Activated T-cell treated with anti-CD3 and anti-CD28 coated beads for 4 hours (primary cell): ENCODE measurements around the gene KRT33B.

Experiments used
- DNase-seq: peaks from one replicate; pipeline ENCODE4 v3.0.0-alpha.2; 2020

Gene KRT33B

GRCh38 chr17:41322903-41323895 lies 46.4 kb downstream of the KRT33B start:
- DNase-seq: no peak

DNA sequence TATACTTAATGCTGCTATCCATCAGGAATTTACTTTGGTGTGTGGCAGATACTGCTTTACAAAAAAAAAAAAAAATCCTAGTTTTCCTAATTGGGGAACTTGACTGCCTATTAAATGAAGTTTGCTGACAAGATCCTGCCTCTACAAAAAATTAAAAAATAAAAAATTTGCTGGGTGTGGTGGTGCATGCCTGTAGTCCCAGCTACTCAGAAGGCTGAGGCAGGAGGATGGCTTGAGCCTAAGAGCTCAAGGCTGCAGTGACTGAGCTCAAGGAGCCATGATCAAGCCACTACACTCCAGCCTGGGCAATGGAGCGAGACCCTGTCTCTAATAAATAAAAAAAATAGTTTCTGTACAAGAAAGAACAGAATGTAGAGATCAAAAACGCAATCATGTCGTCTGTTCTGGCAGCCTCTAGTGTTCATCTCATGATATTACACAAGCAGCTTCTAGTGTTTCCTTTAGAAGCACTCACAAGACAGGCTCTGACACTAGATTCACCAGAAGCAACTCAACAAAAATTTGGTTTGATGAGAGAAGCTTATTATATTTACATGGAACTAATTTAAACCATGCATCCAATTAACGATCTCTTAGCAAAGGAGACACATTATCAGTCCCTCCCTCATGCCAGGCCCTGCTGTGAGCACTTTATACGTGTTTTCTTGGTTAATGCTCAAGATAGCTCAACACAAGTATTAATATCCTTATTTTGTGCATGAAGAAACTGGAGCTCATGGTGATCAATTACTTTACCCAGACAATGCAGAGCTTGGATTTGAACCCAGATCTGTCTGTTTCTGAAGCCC lies 47.3 kb downstream of the KRT33B start:
- DNase-seq: no peak

DNA sequence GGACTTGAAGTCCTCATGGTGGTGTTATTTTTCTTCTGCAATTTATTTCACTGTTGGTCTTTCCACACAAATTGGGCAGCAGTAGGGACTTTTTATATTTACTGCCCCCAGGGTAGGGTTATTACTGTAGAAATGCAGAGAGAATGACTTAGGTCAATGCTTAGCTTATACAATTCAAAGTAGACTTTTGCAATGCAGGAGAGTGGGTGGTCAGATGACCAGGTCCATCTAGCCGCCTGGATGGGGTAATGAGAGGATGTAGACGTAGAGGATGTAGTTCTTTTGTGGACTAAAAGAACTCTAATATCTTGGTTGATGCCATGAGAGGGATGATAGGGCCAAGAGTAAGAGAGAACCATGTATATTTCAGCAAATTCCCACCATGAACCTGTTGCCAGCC lies 51.4 kb downstream of the KRT33B start:
- DNase-seq: no peak

- DNase-seq: no peak
These were observed 53.7 kb downstream of the KRT33B start for GRCh38 chr17:41315814-41316445.

DNA sequence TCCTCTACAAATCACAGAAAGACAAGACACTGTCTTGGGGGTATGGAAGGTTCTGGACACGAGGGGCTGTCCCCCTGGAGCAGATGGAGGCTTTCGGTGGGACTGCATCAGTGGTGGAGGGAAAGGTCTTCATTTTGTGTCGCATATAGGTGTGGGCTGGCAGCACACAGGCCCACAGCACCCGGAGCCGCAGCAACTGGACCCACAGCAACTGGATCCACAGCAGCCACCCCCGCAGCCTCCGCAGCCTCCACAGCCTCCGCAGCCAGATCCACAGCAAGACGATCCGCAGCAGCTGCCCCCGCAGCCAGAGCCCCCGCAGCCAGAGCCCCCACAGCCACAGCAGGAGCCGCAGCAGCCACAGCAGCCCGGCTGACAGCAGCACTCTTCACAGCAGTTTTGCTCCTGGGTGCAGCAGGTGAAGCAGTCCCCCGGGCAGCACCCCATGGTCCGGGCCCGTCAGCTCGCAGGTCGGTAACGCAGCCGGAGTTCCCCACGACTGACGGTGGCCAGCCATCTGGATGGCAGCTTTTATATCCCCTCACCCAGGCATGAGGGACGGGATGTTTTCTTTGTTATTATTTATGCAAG lies 54.3 kb downstream of the KRT33B start, which contains the start of gene KRTAP17-1:
TSS of gene KRTAP17-1 (minus strand) at position 507 of the 591 bp plus-strand sequence. CDS start at position 447, 60 bp downstream.
- no peak for DNase-seq
